Measurements from ENCODE around the gene MAVS. TPM values are rescaled to one million over a fixed set of nuclear protein-coding genes. Genes with fewer than 3 reads are reported as not detected.

MAVS gene
- total and polyA plus RNA-seq, 3 donors from 2014 or later, result 14.5 to 34.6 (median 28.5) TPM

DNA sequence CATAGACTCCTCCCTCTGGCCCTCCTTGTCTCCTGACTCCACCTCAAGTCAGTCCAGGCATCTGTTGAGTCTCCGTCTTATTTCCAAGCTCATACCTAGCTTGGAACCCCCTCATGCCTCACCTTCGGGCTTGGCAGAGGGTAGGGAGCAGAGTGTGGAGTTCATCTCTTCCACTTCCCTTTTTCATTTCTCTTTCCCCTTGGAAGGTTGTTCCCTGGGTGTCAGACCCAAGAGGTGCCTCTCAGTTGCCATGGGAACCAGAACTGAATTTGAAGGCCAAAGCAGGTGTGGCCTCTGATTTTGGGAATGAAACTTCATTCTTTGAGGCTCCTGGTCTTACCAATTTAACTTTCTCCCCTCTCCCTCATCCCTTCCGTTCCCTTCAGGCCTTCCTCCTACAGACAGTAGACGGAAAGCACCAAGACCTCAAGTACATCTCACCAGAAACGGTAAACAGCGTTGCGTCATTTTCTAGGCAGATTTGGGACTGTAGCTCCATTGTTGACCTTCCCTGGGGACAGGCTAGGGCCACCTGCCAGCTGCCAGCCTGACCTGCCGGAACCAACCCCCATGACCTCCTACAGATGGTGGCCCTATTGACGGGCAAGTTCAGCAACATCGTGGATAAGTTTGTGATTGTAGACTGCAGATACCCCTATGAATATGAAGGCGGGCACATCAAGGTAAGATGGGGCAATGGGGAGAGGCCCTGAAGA is 44.0 kb upstream of the MAVS start:
- peaks cover 17% of the 10 kb centered on the region for H3K4me1 ChIP-seq
- no peak overlapping the region for H3K4me3 ChIP-seq
- TF ChIP-seq, protein P1, sequence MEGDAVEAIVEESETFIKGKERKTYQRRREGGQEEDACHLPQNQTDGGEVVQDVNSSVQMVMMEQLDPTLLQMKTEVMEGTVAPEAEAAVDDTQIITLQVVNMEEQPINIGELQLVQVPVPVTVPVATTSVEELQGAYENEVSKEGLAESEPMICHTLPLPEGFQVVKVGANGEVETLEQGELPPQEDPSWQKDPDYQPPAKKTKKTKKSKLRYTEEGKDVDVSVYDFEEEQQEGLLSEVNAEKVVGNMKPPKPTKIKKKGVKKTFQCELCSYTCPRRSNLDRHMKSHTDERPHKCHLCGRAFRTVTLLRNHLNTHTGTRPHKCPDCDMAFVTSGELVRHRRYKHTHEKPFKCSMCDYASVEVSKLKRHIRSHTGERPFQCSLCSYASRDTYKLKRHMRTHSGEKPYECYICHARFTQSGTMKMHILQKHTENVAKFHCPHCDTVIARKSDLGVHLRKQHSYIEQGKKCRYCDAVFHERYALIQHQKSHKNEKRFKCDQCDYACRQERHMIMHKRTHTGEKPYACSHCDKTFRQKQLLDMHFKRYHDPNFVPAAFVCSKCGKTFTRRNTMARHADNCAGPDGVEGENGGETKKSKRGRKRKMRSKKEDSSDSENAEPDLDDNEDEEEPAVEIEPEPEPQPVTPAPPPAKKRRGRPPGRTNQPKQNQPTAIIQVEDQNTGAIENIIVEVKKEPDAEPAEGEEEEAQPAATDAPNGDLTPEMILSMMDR (IDR thresholded peaks at IDR 0.05), result no peak
- TF ChIP-seq POLR2A (IDR thresholded peaks at IDR 0.05), result no peak
- WGBS, 2 donors, result 95 to 96% methylated on average over 11 of the region's 11 CpGs
- intact Hi-C loops (cut with DNase I; ENCODE audit: low total_unique reads), result no loop called here
- no peaks in the 10 kb centered on the region for H3K9me3 ChIP-seq
- no peaks in the 10 kb centered on the region for H3K36me3 ChIP-seq (ENCODE audit: low read depth, missing control alignments)
- no peak overlapping the region for H3K27ac ChIP-seq
- no peaks in the 10 kb centered on the region for H3K27me3 ChIP-seq
- DNase-seq, result no peak

GRCh38 chr20:3803289-3803688 is 43.3 kb upstream of the MAVS start:
- WGBS, 2 donors, result 89 to 93% methylated on average over 11 to 14 of the region's 14 CpGs
- no peaks in the 10 kb centered on the region for H3K27me3 ChIP-seq
- no peak for DNase-seq
- intact Hi-C loops (cut with DNase I; ENCODE audit: low total_unique reads), result no loop called here
- no peak overlapping the region for H3K4me3 ChIP-seq
- H3K4me1 ChIP-seq, result peaks cover 23% of the 10 kb centered on the region
- no peaks in the 10 kb centered on the region for H3K36me3 ChIP-seq (ENCODE audit: low read depth, missing control alignments)
- H3K9me3 ChIP-seq, result no peaks in the 10 kb centered on the region
- no peak for TF ChIP-seq POLR2A (IDR thresholded peaks at IDR 0.05)
- TF ChIP-seq, protein P1 (IDR thresholded peaks at IDR 0.05), result no peak
- no peak overlapping the region for H3K27ac ChIP-seq

GRCh38 chr20:3803854-3804253 is 42.8 kb upstream of the MAVS start:
- no peaks in the 10 kb centered on the region for H3K36me3 ChIP-seq (ENCODE audit: low read depth, missing control alignments)
- TF ChIP-seq POLR2A (IDR thresholded peaks at IDR 0.05), result no peak
- TF ChIP-seq, protein P1 (IDR thresholded peaks at IDR 0.05), result no peak
- WGBS, 2 donors, result 93 to 98% methylated on average over 6 of the region's 6 CpGs
- H3K27ac ChIP-seq, result no peak overlapping the region
- H3K9me3 ChIP-seq, result no peaks in the 10 kb centered on the region
- intact Hi-C loops (cut with DNase I; ENCODE audit: low total_unique reads), result no loop called here
- no peaks in the 10 kb centered on the region for H3K27me3 ChIP-seq
- no peak overlapping the region for H3K4me3 ChIP-seq
- no peak for DNase-seq
- H3K4me1 ChIP-seq, result peaks cover 24% of the 10 kb centered on the region

- no peaks in the 10 kb centered on the region for H3K36me3 ChIP-seq (ENCODE audit: low read depth, missing control alignments)
- WGBS, 2 donors, result 87 to 92% methylated on average over 9 to 11 of the region's 11 CpGs
- intact Hi-C loops (cut with DNase I; ENCODE audit: low total_unique reads), result no loop called here
- no peaks in the 10 kb centered on the region for H3K9me3 ChIP-seq
- H3K4me3 ChIP-seq, result no peak overlapping the region
- H3K27me3 ChIP-seq, result no peaks in the 10 kb centered on the region
- TF ChIP-seq POLR2A (IDR thresholded peaks at IDR 0.05), result no peak
- TF ChIP-seq, protein P1 (IDR thresholded peaks at IDR 0.05), result no peak
- no peak for DNase-seq
- H3K4me1 ChIP-seq, result peaks cover 24% of the 10 kb centered on the region
- no peak overlapping the region for H3K27ac ChIP-seq
Observed at GRCh38 chr20:3804254-3804751, 42.3 kb upstream of the MAVS start.

- no peaks in the 10 kb centered on the region for H3K9me3 ChIP-seq
- intact Hi-C loops (cut with DNase I; ENCODE audit: low total_unique reads), result no loop called here
- H3K4me1 ChIP-seq, result peaks cover 24% of the 10 kb centered on the region
- no peak for DNase-seq
- no peak overlapping the region for H3K27ac ChIP-seq
- H3K4me3 ChIP-seq, result no peak overlapping the region
- WGBS, 2 donors, result 88% methylated on average over 11 of the region's 11 CpGs; no CpG with 5 or more reads in 1 of the 2 donors
- H3K36me3 ChIP-seq (ENCODE audit: low read depth, missing control alignments), result no peaks in the 10 kb centered on the region
- H3K27me3 ChIP-seq, result no peaks in the 10 kb centered on the region
- TF ChIP-seq POLR2A (IDR thresholded peaks at IDR 0.05), result no peak
- TF ChIP-seq, protein P1 (IDR thresholded peaks at IDR 0.05), result no peak
Observed at GRCh38 chr20:3804781-3805180, 41.9 kb upstream of the MAVS start.

Measured in testis (tissue), 3 donors.